H1 (cell line): Measurements from ENCODE around the gene ARL5C. TPM values are rescaled to one million over a fixed set of nuclear protein-coding genes. Genes with fewer than 3 reads are reported as not detected.
A peak's percentile ranks its signal among the peaks of the same experiment; 100 is the strongest.

Experiments used
- ASH2L ChIP-seq: fragments of 200-600, 300-600 bp; sonication (generic); IDR thresholded peaks from one replicate; pipeline ENCODE4 v1.7.1; 2017; ENCODE audit warnings: low read length
- EGR1 ChIP-seq: IDR thresholded peaks from 2 replicates; pipeline ENCODE4 v1.6.1; 2011; ENCODE audit warnings: low read depth, low read length, borderline replicate concordance
- GABPA ChIP-seq: IDR thresholded peaks from 2 replicates; pipeline ENCODE4 v1.6.1; 2011; ENCODE audit warnings: mild to moderate bottlenecking, low read length, moderate library complexity, borderline replicate concordance; ENCODE audit not compliant: insufficient read depth
- NANOG ChIP-seq: IDR thresholded peaks from 2 replicates; pipeline ENCODE4 v1.6.1; 2011; ENCODE audit warnings: low read length, low read depth, mild to moderate bottlenecking, inconsistent platforms; ENCODE audit not compliant: insufficient read depth, poor library complexity, severe bottlenecking
- NRF1 ChIP-seq: IDR thresholded peaks from 2 replicates; pipeline ENCODE4 v1.6.1; 2011; ENCODE audit warnings: mild to moderate bottlenecking, low read depth, low read length, improper control_type of control experiment
- POLR2A ChIP-seq, 2 experiments: IDR thresholded peaks; 1 replicate in 1 of 2; 2 replicates in 1 of 2; pipeline ENCODE4 v1.6.1; 2011; ENCODE audit warnings: low read depth in 2 of 2, low read length in 2 of 2, mild to moderate bottlenecking in 2 of 2; ENCODE audit errors: control extremely low read depth in 1 of 2
- RBBP5 ChIP-seq: IDR thresholded peaks from 2 replicates; pipeline ENCODE4 v1.7.1; 2012; ENCODE audit warnings: low read depth, mild to moderate bottlenecking, inconsistent platforms, low read length, moderate library complexity, borderline replicate concordance
- SIN3A ChIP-seq, 2 experiments: IDR thresholded peaks in 1 of 2; conservative IDR thresholded peaks in 1 of 2; 2 replicates each; pipeline ENCODE4 v1.6.1; 2011 to 2012; ENCODE audit warnings: low read length in 2 of 2, improper control_type of control experiment in 1 of 2, low read depth in 1 of 2, mild to moderate bottlenecking in 1 of 2
- TBP ChIP-seq: IDR thresholded peaks from 2 replicates; pipeline ENCODE4 v1.6.1; 2011; ENCODE audit warnings: low read depth, low read length, improper control_type of control experiment
- ZNF274 ChIP-seq: IDR thresholded peaks from 2 replicates; pipeline ENCODE4 v1.7.0; 2012; ENCODE audit warnings: low read length, borderline replicate concordance; ENCODE audit errors: extremely low read depth
- polyA plus RNA-seq, 7 experiments: library from polyadenylated mRNA; depleted of rRNA in 3 of 7; stranded (reverse) in 5 of 7; unstranded in 2 of 7; fragments of >200 nt in 5 of 7; fragments of 200-250 nt in 2 of 7; gene quantifications; 1 replicate in 5 of 7; 2 replicates in 1 of 7; 4 replicates in 1 of 7; pipeline versions ENCODE4 v1.2.1 to v1.2.3, GENCODE V29; 2011 to 2013; ENCODE audit warnings: missing spikeins in 2 of 7, mixed read lengths in 2 of 7
- total RNA-seq: library from RNA; stranded (reverse); fragmentation: NEBNext Ultra II Directional; extraction: Animal tissue kit (Norgen Biotek cat#: 25700); gene quantifications from 2 replicates; pipeline ENCODE4 v1.2.1, GENCODE V29; 2021

The ARL5C gene
- total and polyA plus RNA-seq, 2 of the 8 experiments (the other 6 are each of a cell fraction or from before 2014, with no cell fraction given): not detected

DNA sequence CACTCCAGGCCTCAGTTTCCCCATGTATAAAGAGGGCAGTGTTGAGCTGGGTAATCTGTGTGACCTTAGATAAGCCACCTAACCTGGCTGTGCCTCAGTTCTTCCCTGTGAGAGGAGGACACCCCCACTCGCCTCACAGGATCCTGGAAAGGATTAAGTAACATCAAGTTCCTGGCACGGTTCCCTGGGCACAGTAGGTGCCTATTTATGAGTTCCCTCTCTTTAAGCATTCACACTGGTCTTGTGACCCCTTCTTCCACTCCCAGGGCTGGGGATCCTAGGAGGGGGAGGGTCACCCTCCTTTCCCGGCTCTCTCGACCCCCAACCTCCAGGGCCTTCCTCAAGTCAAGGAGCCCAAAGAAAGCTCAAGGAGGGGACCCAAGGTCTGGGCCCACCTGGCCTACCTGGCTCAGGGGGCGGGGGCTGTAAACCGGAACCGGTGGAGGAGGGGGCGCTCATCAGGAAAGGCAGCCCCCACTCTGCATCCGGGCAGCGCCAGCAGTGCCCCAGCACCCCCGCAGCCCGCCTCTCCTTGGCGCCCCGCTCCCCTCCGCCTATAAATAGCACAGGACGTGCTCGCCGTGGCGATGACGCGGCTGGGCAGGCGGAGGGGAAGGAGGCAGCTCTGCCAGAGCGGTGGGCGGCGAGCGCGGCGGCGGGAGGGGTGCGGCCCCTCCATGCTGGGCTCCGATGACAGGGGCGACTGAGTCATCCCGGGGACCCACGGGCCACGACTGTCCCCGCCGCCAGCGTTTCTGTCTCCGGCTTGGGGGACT lies 43.5 kb upstream of the ARL5C start (continued):
- TF ChIP-seq NANOG (no peak), GABPA (0 out of 2 replicates have a peak, but pooled peaks have one; percentile 37), NRF1 (no peak), POLR2A (IDR thresholded peaks at IDR 0.05; ENCODE audit: control extremely low read depth in 1 of 2, low read depth in 2 of 2, low read length in 2 of 2) (0 out of 3 replicates have a peak, but pooled peaks of 1 of the 2 experiments have one; percentile 50), ASH2L (peak; percentile 29), TBP (peak; percentile 66), SIN3A (conservative IDR thresholded peaks at IDR 0.05 in 1 of 2, IDR thresholded peaks at IDR 0.05 in 1 of 2; ENCODE audit: low read depth in 1 of 2, low read length in 2 of 2) (0 out of 4 replicates have a peak, but pooled peaks of 1 of the 2 experiments have one; percentile 38), EGR1 (no peak), RBBP5 (0 out of 2 replicates have a peak, but pooled peaks have one; percentile 58), ZNF274 (no peak)
